A549 (cell line): ENCODE measurements around the gene SHROOM2.

ENCODE experiments used
- CHD4 ChIP-seq: fragments of 200-600 bp; sonication (generic); IDR thresholded peaks from 2 replicates; pipeline ENCODE4 v1.6.1; 2016; ENCODE audit warnings: antibody characterized with exemption, mild to moderate bottlenecking, borderline replicate concordance
- CTCF ChIP-seq: fragments of >200 bp; sonication (Bioruptor Twin); formaldehyde crosslinking; IDR thresholded peaks from 3 replicates; pipeline ENCODE4 v1.5.1; 2016
- ELK1 ChIP-seq: fragments of 150-350 bp; IDR thresholded peaks from 2 replicates; pipeline ENCODE4 v1.6.1; 2014; ENCODE audit warnings: low read depth, mild to moderate bottlenecking, low read length
- JUN ChIP-seq, 2 experiments: fragments of >200 bp; sonication (Bioruptor Twin); formaldehyde crosslinking; IDR thresholded peaks; 2 replicates in 1 of 2; 3 replicates in 1 of 2; pipeline ENCODE4 v1.6.1; 2016 to 2017
- RNF2 ChIP-seq: fragments of 200-600 bp; sonication (generic); IDR thresholded peaks from 2 replicates; pipeline ENCODE4 v1.6.1; 2016; ENCODE audit warnings: low read depth, mild to moderate bottlenecking, antibody characterized with exemption, moderate library complexity, borderline replicate concordance

GRCh38 chrX:9966775-9967408, 180.7 kb downstream of the SHROOM2 start, which contains the start of gene CLDN34:
- TF ChIP-seq JUN (IDR thresholded peaks at IDR 0.05) = no peak
- no peak for TF ChIP-seq CTCF
- no peak for TF ChIP-seq ELK1
- TF ChIP-seq RNF2 = no peak
- no peak for TF ChIP-seq CHD4
